ENCODE data around the gene ANKRD53. TPM values are rescaled to one million over a fixed set of nuclear protein-coding genes. Genes with fewer than 3 reads are reported as not detected.

Gene ANKRD53
- total RNA-seq, 3 donors from 2014 or later, result 0.23 to 1.8 (median 0.75) TPM

DNA sequence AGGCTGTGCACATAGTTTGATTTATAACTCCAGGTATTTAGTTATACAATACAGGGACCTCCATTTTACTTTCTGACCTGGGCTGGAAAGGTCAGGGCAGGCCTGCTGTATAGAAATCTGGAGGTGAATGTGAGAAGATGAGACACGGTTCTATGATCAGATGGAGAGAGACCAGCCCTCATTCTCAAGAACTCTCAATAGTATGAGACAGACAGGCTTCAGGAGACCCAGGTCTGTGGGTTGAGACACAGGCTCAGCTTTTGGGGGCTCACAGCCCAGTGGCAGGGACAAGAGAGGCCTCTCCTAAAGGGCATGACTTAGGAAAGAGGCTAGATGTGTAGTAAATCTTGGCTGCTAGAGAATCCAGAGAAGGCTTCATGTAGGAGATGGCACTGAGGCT, 43.4 kb upstream of the ANKRD53 start:
- intact Hi-C loops (cut with DNase I, micrococcal nuclease), result no loop called here
- Histone ChIP-seq H3K4me1 (ENCODE audit: low read depth) (no peaks in the 10 kb centered on the region), H3K4me3 (no peak overlapping the region), H3K9me3 (no peaks in the 10 kb centered on the region), H3K36me3 (ENCODE audit: low read depth) (no peaks in the 10 kb centered on the region)
- TF ChIP-seq, protein P1, sequence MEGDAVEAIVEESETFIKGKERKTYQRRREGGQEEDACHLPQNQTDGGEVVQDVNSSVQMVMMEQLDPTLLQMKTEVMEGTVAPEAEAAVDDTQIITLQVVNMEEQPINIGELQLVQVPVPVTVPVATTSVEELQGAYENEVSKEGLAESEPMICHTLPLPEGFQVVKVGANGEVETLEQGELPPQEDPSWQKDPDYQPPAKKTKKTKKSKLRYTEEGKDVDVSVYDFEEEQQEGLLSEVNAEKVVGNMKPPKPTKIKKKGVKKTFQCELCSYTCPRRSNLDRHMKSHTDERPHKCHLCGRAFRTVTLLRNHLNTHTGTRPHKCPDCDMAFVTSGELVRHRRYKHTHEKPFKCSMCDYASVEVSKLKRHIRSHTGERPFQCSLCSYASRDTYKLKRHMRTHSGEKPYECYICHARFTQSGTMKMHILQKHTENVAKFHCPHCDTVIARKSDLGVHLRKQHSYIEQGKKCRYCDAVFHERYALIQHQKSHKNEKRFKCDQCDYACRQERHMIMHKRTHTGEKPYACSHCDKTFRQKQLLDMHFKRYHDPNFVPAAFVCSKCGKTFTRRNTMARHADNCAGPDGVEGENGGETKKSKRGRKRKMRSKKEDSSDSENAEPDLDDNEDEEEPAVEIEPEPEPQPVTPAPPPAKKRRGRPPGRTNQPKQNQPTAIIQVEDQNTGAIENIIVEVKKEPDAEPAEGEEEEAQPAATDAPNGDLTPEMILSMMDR (IDR thresholded peaks at IDR 0.05), result no peak
- ATAC-seq (no peak), DNase-seq (no peak)

DNA sequence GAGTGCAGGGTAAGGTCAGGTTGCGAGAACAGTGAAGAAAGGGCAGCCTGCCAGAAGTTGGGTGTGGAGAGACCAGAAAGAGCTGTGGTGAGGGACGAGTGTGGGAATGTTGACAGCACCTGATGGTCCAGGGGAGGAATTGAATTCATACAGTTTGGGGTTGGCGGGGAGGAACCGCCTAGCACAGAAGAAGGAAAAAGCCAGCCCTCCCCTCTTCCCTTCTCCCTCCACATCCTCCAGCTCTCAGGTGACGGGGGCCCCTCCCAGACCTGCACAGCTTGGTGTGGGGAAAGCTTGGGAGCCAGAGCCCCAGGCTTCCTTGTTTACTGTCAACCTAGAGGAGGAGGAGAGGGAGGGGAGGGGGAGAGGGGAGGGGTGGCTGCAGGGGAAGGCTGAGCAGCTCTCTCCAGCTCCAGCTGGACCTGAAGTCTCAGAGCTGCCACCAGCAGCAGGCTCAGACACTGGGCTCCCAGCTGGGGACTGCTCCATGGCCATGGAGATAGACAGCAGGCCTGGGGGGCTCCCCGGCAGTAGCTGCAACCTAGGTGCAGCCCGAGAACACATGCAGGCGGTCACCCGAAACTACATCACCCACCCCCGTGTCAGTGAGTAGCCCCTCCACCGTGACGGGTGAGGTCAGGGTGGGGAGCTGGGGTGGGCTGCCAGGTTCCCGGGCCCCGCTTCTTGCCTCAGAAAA, 42.8 kb upstream of the ANKRD53 start, which contains the start of gene ATP6V1B1:
Gene ATP6V1B1, plus strand, starts transcription at position 433 of the 697 bp plus-strand sequence. Its CDS starts 55 bp downstream, at position 488.
- H3K4me3 ChIP-seq, result no peak within 1 kb of the TSS
- H3K4me1 ChIP-seq (ENCODE audit: low read depth), result no peaks in the 10 kb centered on the region
- H3K9me3 ChIP-seq, result no peaks in the 10 kb centered on the region
- ATAC-seq (no peak), DNase-seq (peak in 1 of 3 donors; percentile 12)
- intact Hi-C loops (cut with DNase I, micrococcal nuclease), result no loop called here
- no peaks in the 10 kb centered on the region for H3K36me3 ChIP-seq (ENCODE audit: low read depth)
- TF ChIP-seq, protein P1 (IDR thresholded peaks at IDR 0.05), result no peak

DNA sequence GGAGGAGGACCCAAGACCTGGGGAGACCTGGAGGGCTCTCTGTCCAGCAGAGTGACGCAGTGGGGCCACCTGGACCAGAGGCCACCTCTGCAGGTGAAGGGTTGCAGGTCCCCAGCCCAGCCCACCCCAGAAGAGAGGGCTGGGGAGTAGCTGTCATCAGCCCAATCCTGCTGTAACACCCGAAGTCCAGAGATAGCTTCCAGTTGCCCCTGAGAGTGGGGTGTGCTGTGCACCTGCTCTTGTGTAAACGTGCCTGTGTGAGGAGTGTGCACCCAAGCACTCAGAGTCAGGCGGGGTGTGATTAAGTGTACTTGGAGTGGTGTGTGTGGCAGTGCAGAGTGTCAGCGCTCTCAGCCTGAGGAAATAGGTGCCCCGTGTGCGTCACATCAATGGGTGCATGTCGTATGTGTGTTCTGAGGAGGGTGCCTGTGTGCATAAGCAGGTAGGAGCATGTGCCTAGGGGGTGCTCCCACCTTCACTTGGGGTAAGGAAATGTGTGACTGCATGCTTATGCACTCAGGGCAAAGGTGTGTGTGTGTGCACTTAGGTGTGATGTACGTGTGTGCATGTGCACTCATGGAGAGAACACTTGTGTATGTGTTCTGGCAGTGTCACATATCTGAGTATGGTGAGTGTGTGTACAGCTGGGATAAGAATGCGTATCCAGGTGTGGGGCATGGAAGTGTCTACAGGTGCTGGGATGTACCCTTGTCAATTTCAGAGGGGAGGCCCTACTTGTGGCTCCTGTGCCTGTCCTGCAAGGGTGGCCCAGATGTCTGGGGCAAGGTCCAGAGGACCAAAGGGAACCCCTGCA, 42.1 kb upstream of the ANKRD53 start:
- no peak for ATAC-seq
- TF ChIP-seq, protein P1 (IDR thresholded peaks at IDR 0.05), result no peak
- no peaks in the 10 kb centered on the region for H3K36me3 ChIP-seq (ENCODE audit: low read depth)
- H3K4me1 ChIP-seq (ENCODE audit: low read depth), result no peaks in the 10 kb centered on the region
- H3K9me3 ChIP-seq, result no peaks in the 10 kb centered on the region
- no peak overlapping the region for H3K4me3 ChIP-seq
- DNase-seq, result no peak
- intact Hi-C loops (cut with DNase I, micrococcal nuclease), result no loop called here

DNA sequence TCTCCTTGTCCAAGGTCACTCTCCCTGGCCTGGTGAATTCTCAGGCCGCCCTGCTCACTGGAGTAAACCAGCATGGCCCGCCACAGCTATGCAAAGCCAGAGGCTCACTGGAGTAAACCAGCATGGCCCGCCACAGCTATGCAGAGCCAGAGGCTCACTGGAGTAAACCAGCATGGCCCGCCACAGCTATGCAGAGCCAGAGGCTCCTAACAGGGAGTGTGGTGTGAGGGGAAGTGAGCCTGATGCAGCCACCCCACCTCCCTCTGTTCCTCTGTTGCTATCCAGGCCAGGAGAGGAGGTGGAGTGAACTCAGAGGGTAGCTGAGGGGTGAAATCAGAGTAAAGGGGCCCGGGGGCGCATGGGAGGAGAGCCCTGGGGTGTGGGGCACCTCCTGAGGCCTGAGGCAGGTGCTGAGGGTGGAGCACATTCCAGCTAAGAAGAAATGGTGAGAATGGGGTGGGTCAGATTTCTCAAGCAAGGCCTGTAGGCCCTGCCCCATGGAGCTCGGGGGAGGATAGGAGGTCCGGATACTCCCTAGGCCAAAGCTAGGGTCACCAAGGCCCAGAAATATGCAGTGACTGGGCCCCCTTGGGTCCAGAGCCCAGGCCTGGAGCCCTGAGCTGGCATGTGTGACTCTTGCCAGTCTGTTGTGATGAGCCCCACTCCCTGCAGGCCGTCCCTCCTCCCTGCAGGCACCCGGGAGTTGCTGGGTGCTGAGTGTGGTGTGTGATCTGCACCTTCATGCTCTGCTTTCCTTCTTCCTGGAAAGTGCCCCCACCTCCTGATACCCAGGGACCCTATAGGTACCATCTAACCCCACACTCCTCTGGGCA, 41.2 kb upstream of the ANKRD53 start:
- ATAC-seq (no peak), DNase-seq (no peak)
- no peaks in the 10 kb centered on the region for H3K36me3 ChIP-seq (ENCODE audit: low read depth)
- H3K9me3 ChIP-seq, result no peaks in the 10 kb centered on the region
- TF ChIP-seq, protein P1 (IDR thresholded peaks at IDR 0.05), result no peak
- H3K4me3 ChIP-seq, result no peak overlapping the region
- intact Hi-C loops (cut with DNase I, micrococcal nuclease), result no loop called here
- no peaks in the 10 kb centered on the region for H3K4me1 ChIP-seq (ENCODE audit: low read depth)

DNA sequence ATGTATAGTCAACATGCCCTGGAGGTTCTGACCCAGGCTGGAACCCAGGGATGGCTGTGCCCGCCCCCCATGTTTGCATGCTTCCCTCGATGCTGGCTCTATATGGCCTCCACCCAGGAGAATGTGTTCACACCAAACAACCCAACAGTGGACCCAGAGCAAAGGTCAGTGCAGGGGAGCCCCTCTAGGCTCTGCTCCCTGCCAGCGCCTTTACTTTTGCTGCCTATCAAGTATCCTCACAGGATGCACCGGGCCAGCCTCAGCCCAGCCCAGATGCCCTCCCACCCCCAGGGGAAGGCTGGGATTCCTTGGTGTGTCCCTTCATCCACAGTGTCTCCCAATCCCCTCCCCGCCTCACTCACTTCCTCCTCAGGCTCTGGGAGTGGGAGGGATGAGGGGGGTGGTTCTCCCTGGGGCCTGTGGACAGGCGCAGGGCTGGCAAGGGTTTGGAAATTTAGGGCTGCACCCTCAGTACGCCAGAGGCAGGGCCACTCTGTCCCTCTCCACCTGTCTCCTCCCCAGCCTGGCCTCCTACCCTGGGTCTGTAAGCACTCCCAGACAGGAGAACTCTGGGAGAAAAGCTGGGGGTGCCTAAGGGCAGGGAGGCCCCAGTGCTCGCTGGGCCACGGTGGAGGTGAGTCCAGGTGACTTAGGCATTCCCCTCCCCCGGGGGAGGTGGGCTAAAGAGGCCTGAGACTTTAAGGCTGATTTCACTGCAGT, 40.4 kb upstream of the ANKRD53 start:
- TF ChIP-seq, protein P1 (IDR thresholded peaks at IDR 0.05), result no peak
- Histone ChIP-seq H3K9me3 (no peaks in the 10 kb centered on the region), H3K4me3 (no peak overlapping the region), H3K4me1 (ENCODE audit: low read depth) (no peaks in the 10 kb centered on the region), H3K36me3 (ENCODE audit: low read depth) (no peaks in the 10 kb centered on the region)
- DNase-seq, result no peak
- intact Hi-C loops (cut with DNase I, micrococcal nuclease), result no loop called here
- no peak for ATAC-seq

All from mucosa of descending colon (tissue), 3 donors.